ENCODE data around the gene THSD7B. TPM values are rescaled to one million over a fixed set of nuclear protein-coding genes. Genes with fewer than 3 reads are reported as not detected.

THSD7B gene
- total RNA-seq, 2 donors from 2014 or later, result 0.19 to 0.49 TPM

DNA sequence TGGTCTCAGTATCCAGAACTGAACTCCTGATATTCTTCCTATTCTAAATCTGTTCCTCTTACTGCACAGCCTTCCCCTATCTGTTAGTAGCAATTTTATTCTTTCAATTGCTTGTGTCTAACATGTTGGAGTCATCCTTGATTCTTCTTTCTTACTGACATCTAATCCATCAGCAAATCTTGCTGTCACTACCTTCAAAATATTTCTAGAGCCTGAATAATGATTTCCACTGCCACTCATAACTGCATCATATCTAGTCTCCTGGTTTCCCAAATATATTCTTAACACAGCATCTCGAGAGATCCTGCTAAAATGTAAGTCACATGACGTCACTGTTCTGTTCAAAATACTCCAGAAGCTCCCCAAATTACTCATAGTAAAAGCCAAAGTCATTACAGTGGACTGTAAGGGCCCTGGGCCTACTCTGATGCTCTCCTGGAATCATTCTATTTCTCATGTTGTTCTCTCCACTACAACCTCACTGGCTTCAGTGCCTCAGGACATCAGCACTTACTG, 95.2 kb downstream of the THSD7B start:
- ATAC-seq (replicated peaks in 1 of 2), result no peak
- Mint-ChIP-seq H3K9me3 (peaks cover 0 to 2% of the 10 kb centered on the region in 2 donors), H3K4me3 (no peak overlapping the region), H3K36me3 (ENCODE audit: insufficient read depth in 2 of 2) (no peaks in the 10 kb centered on the region), H3K27me3 (ENCODE audit: low read depth) (no peaks in the 10 kb centered on the region), H3K27ac (no peak overlapping the region), H3K4me1 (ENCODE audit: low read depth) (no peaks in the 10 kb centered on the region)
- no peak for DNase-seq

- H3K27me3 Mint-ChIP-seq (ENCODE audit: low read depth), result no peaks in the 10 kb centered on the region
- H3K36me3 Mint-ChIP-seq (ENCODE audit: insufficient read depth in 2 of 2), result no peaks in the 10 kb centered on the region
- H3K9me3 Mint-ChIP-seq, result no peaks in the 10 kb centered on the region
- no peak for DNase-seq
- no peak overlapping the region for H3K4me3 Mint-ChIP-seq
- H3K4me1 Mint-ChIP-seq (ENCODE audit: low read depth), result no peaks in the 10 kb centered on the region
- ATAC-seq (replicated peaks in 1 of 2), result no peak
- no peak overlapping the region for H3K27ac Mint-ChIP-seq
These were observed 98.1 kb downstream of the THSD7B start for GRCh38 chr2:136863468-136863867.

DNA sequence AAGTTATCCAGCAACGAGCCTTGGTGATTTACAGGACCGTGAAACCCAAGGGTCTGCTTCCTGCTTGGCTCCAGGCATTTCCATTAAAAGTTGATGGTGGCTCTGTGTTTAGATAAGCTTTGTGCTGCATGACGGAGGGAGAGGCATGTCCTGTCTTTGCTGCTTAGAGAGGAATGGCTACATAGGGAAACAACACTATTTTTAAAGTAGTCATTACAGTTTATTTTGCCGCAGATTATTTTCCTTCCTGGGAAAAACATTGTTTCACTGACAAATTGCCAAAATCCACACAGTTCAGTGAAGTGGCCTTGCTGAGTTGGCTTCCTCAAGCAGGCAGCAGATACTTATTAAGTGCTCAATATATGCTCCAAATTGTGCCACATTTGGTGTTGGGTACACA, 98.5 kb downstream of the THSD7B start:
- Mint-ChIP-seq H3K27ac (no peak overlapping the region), H3K4me1 (ENCODE audit: low read depth) (no peaks in the 10 kb centered on the region), H3K36me3 (ENCODE audit: insufficient read depth in 2 of 2) (no peaks in the 10 kb centered on the region), H3K9me3 (no peaks in the 10 kb centered on the region), H3K27me3 (ENCODE audit: low read depth) (no peaks in the 10 kb centered on the region), H3K4me3 (no peak overlapping the region)
- DNase-seq (no peak), ATAC-seq (replicated peaks in 1 of 2) (no peak)

GRCh38 chr2:136871424-136871823, 106.1 kb downstream of the THSD7B start:
- H3K9me3 Mint-ChIP-seq, result no peaks in the 10 kb centered on the region
- no peak overlapping the region for H3K27ac Mint-ChIP-seq
- no peak for DNase-seq
- no peaks in the 10 kb centered on the region for H3K36me3 Mint-ChIP-seq (ENCODE audit: insufficient read depth in 2 of 2)
- H3K4me1 Mint-ChIP-seq (ENCODE audit: low read depth), result no peaks in the 10 kb centered on the region
- no peaks in the 10 kb centered on the region for H3K27me3 Mint-ChIP-seq (ENCODE audit: low read depth)
- ATAC-seq (replicated peaks in 1 of 2), result no peak
- no peak overlapping the region for H3K4me3 Mint-ChIP-seq

- ATAC-seq (replicated peaks in 1 of 2), result no peak
- no peaks in the 10 kb centered on the region for H3K4me1 Mint-ChIP-seq (ENCODE audit: low read depth)
- H3K27me3 Mint-ChIP-seq (ENCODE audit: low read depth), result no peaks in the 10 kb centered on the region
These were observed 108.9 kb downstream of the THSD7B start for GRCh38 chr2:136874258-136874657.

GRCh38 chr2:136891100-136891499, 125.8 kb downstream of the THSD7B start:
- H3K9me3 Mint-ChIP-seq, result peaks cover 2% of the 10 kb centered on the region in 2 donors
- no peak for ATAC-seq (replicated peaks in 1 of 2)

More at GRCh38 chr2:136874258-136874657, 108.9 kb downstream of the THSD7B start:
- Mint-ChIP-seq H3K36me3 (ENCODE audit: insufficient read depth in 2 of 2) (no peaks in the 10 kb centered on the region), H3K9me3 (peaks cover 0 to 2% of the 10 kb centered on the region in 2 donors), H3K4me3 (no peak overlapping the region), H3K27ac (no peak overlapping the region)
- no peak for DNase-seq

GRCh38 chr2:136894007-136894634, 128.8 kb downstream of the THSD7B start:
- Mint-ChIP-seq H3K9me3 (peaks cover 2% of the 10 kb centered on the region in 2 donors), H3K27me3 (ENCODE audit: low read depth) (no peaks in the 10 kb centered on the region), H3K4me1 (ENCODE audit: low read depth) (no peaks in the 10 kb centered on the region), H3K4me3 (no peak overlapping the region), H3K36me3 (ENCODE audit: insufficient read depth in 2 of 2) (no peaks in the 10 kb centered on the region), H3K27ac (no peak overlapping the region)
- ATAC-seq (replicated peaks in 1 of 2) (no peak), DNase-seq (no peak)

More at GRCh38 chr2:136891100-136891499, 125.8 kb downstream of the THSD7B start:
- no peaks in the 10 kb centered on the region for H3K27me3 Mint-ChIP-seq (ENCODE audit: low read depth)
- H3K4me3 Mint-ChIP-seq, result no peak overlapping the region
- H3K27ac Mint-ChIP-seq, result no peak overlapping the region
- no peaks in the 10 kb centered on the region for H3K4me1 Mint-ChIP-seq (ENCODE audit: low read depth)
- DNase-seq, result no peak
- no peaks in the 10 kb centered on the region for H3K36me3 Mint-ChIP-seq (ENCODE audit: insufficient read depth in 2 of 2)

DNA sequence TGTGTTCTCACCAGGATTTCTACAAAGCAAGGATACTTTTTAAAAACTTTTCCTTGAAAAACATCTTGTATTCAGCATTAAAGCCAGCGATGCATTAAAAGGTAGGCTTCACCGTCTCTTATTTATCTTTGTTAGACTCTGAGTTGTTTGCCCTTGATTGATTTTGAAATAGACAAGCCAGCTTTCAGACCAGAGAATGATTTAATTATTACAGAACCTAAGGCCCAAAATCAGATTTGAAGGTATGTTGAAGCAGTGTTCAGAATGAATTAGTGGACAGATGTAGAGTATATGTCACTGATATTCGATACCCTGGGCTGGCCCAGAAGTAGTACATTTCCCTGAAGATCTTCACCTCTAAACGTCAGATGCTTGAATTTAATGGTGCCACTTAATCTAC, 136.4 kb downstream of the THSD7B start:
- Mint-ChIP-seq H3K27ac (no peak overlapping the region), H3K4me1 (ENCODE audit: low read depth) (no peaks in the 10 kb centered on the region), H3K36me3 (ENCODE audit: insufficient read depth in 2 of 2) (no peaks in the 10 kb centered on the region), H3K9me3 (peaks cover 0 to 1% of the 10 kb centered on the region in 2 donors), H3K4me3 (no peak overlapping the region), H3K27me3 (ENCODE audit: low read depth) (no peaks in the 10 kb centered on the region)
- ATAC-seq (replicated peaks in 1 of 2), result no peak
- no peak for DNase-seq

DNA sequence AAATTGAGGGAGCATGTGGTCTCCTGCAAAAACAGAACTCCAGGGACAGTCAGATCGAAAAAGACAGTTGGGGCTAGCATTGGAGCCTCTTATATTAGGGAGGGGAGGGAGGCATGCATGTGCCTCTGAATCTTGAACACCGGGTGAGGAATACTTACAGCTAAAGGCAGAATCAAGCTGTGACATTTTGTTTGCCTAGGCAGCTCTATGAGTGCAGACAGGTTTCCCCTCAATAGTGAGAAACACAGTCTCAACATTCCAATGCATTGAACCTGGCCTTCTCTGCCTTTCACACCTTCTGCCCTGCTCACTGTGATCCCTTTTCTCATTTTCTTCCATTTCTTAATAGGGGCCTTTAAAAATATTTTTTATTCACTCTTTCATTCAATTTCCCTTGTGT, 140.4 kb downstream of the THSD7B start:
- no peaks in the 10 kb centered on the region for H3K36me3 Mint-ChIP-seq (ENCODE audit: insufficient read depth in 2 of 2)
- no peak overlapping the region for H3K27ac Mint-ChIP-seq
- no peaks in the 10 kb centered on the region for H3K4me1 Mint-ChIP-seq (ENCODE audit: low read depth)
- H3K27me3 Mint-ChIP-seq (ENCODE audit: low read depth), result no peaks in the 10 kb centered on the region
- DNase-seq (no peak), ATAC-seq (replicated peaks in 1 of 2) (no peak)
- peaks cover 0 to 1% of the 10 kb centered on the region in 2 donors for H3K9me3 Mint-ChIP-seq
- H3K4me3 Mint-ChIP-seq, result no peak overlapping the region

DNA sequence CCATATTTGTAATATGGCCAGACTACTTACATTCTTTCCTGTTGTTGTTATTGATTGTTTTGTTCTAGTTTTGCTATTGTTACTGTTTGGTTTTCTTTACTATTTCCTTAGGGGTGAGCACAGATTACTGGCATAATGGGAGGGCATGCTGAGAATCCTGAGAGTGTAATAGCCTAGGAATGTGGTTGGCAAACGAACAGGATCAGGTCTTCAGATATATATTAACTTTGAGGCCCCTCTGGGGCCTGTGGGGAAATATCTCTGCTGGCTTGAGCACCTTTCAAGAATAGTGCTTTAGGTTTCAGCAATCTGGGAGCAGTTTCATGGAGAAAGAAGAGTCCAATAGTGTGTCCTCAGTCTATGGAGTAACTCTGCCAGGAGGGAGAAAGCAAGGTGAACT, 144.4 kb downstream of the THSD7B start:
- DNase-seq (no peak), ATAC-seq (replicated peaks in 1 of 2) (no peak)
- Mint-ChIP-seq H3K9me3 (peaks cover 2 to 3% of the 10 kb centered on the region in 2 donors), H3K36me3 (ENCODE audit: insufficient read depth in 2 of 2) (no peaks in the 10 kb centered on the region), H3K27me3 (ENCODE audit: low read depth) (no peaks in the 10 kb centered on the region), H3K27ac (no peak overlapping the region), H3K4me3 (no peak overlapping the region), H3K4me1 (ENCODE audit: low read depth) (no peaks in the 10 kb centered on the region)

DNA sequence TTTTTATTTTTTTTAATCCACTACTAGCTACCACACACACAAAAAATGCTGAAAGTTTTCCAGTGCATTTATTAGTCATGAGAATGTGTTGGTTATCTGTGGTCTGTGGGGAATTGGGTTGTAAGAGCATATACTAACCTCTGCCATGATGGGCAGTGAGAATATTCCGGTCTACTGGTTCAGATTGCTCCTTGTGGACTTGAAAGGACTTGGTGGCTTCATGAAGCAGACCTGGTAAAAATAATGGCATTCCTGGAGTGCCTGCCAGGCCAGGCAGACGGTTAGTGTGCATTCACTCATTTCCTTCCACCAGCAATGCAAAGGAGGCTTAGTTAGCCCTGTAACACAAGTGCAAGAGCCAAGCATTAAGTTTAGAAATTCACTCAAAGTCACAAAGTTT, 150.8 kb downstream of the THSD7B start:
- no peaks in the 10 kb centered on the region for H3K36me3 Mint-ChIP-seq (ENCODE audit: insufficient read depth in 2 of 2)
- ATAC-seq (replicated peaks in 1 of 2) (no peak), DNase-seq (no peak)
- no peak overlapping the region for H3K27ac Mint-ChIP-seq
- no peaks in the 10 kb centered on the region for H3K4me1 Mint-ChIP-seq (ENCODE audit: low read depth)
- no peak overlapping the region for H3K4me3 Mint-ChIP-seq
- no peaks in the 10 kb centered on the region for H3K27me3 Mint-ChIP-seq (ENCODE audit: low read depth)
- peaks cover 2 to 3% of the 10 kb centered on the region in 2 donors for H3K9me3 Mint-ChIP-seq

GRCh38 chr2:136917411-136917881, 152.1 kb downstream of the THSD7B start:
- H3K36me3 Mint-ChIP-seq (ENCODE audit: insufficient read depth in 2 of 2), result no peaks in the 10 kb centered on the region
- H3K27me3 Mint-ChIP-seq (ENCODE audit: low read depth), result no peaks in the 10 kb centered on the region
- H3K9me3 Mint-ChIP-seq, result peaks cover 0 to 1% of the 10 kb centered on the region in 2 donors
- no peaks in the 10 kb centered on the region for H3K4me1 Mint-ChIP-seq (ENCODE audit: low read depth)
- no peak overlapping the region for H3K4me3 Mint-ChIP-seq
- DNase-seq, result no peak
- H3K27ac Mint-ChIP-seq, result no peak overlapping the region
- no peak for ATAC-seq (replicated peaks in 1 of 2)

DNA sequence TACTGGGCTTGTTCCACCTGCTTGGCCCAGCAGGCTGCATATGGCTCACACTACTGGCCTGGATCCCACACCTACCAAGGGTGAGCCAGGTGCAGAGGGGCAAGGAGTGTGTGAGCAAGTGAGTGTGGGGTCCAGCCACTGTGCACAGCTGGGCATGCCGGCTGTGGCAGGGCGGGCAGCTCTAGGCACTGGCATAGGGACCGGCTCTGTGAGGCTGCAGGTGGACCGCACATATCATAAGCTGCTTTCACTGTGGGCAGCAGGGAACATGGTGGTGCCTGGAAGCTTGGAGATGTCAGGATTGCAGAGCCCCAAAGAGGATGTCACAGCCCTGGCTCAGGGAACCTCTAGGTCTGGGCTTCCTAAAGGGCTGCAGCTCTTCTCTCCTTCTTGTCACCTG, 154.3 kb downstream of the THSD7B start:
- ATAC-seq (replicated peaks in 1 of 2) (no peak), DNase-seq (no peak)
- Mint-ChIP-seq H3K4me3 (no peak overlapping the region), H3K27me3 (ENCODE audit: low read depth) (no peaks in the 10 kb centered on the region), H3K9me3 (peaks cover 0 to 4% of the 10 kb centered on the region in 2 donors), H3K36me3 (ENCODE audit: insufficient read depth in 2 of 2) (no peaks in the 10 kb centered on the region), H3K27ac (no peak overlapping the region), H3K4me1 (ENCODE audit: low read depth) (no peaks in the 10 kb centered on the region)
